ENCODE data around the gene NHEJ1. TPM values are rescaled to one million over a fixed set of nuclear protein-coding genes. Genes with fewer than 3 reads are reported as not detected.

The NHEJ1 gene, protein sequence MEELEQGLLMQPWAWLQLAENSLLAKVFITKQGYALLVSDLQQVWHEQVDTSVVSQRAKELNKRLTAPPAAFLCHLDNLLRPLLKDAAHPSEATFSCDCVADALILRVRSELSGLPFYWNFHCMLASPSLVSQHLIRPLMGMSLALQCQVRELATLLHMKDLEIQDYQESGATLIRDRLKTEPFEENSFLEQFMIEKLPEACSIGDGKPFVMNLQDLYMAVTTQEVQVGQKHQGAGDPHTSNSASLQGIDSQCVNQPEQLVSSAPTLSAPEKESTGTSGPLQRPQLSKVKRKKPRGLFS
- total RNA-seq, result 10 to 100 TPM; 26.8 to 29.6 TPM

GRCh38 chr2:219160186-219161017 is at the start of gene NHEJ1:
NHEJ1 (minus strand) TSS chr2:219160815; CDS start chr2:219158362, 2,453 bp downstream.

DNA sequence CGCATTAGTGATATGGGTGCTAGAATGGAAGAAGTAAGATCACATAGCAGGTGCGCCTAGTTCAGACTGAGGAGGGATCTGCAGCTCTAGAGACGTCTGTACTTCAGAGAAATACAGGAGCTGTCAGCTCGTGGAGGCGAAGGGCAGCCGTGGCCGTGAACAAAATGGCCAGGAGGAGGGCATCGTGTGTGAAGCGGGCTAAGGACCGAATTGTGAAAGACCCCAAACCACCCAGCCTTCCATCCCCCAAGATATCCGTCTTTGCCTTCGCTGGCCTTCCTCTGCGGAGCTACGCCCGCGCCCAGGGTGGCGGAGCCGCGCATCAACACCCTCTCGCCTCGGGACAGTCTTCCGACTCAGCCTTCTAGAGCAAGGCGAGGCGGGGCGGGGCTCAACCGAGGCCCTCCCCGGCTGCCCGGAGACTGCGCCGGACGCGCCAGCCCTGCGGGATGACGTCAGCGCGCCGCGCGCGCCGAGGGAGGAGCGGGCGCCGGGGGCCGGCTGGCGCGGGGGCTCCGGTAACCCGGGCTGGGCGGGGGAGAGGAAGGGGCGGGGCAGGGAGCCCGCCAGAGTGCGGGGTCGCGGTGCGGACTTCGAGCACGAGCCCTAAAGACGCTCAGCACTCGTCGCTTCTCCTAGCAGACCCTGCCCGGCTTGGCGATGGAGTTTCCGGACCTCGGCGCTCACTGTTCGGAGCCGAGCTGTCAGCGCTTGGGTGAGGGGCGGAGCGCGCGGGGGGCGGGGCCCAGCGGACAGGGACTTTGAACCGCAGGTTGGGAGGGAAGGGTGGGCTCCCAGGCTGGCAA is 45.9 kb upstream of the NHEJ1 start, which contains the start of gene ZFAND2B:
TSS of gene ZFAND2B (plus strand) at position 455 of the 806 bp plus-strand sequence. CDS start at position 661, 206 bp downstream.

GRCh38 chr2:219177552-219178376 is 17.1 kb upstream of the NHEJ1 start, which contains the start of gene RETREG2:
RETREG2 (plus strand) TSS chr2:219178275; CDS start chr2:219178353, 78 bp downstream.

DNA sequence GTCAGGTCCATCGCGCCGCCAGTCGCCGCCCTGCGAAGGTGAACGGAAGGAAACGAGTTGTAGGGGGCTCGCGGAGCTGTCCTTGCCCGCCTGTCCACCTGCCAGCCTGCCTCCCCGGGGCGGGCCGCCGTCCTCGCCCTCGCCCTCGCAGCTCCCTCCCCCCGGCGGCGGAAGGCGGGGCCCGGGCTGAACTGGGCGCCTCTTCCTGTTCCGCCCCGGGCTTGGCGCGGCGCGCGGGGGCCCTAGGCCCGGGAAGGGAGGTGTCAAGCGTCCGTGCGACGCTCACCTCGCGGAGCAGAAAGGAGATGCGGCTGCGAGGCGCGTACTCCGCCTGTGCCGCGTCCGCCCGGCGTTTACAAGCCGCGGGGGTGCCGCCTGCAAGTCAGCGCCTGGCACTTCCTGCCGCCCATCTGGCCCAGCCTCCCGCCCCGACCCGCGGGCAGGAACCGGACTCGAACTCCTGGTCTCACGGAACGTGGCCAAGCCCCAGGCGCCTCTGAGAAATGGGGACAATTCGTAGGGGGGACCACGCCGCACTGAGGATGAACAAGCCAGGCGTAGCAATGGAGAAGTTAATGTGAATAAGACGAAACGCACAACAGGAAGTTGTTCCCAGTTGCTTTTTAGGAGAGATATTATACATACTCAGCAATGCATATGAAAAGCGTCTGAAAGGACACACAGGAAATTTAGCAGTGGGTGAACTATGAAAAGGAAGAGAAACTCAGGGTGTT is 16.4 kb upstream of the NHEJ1 start, which contains the start of gene CNPPD1:
TSS of gene CNPPD1 (minus strand) at position 108 of the 734 bp plus-strand sequence. CDS start at position 11, 97 bp downstream.

GRCh38 chr2:219169930-219170654 is 9.5 kb upstream of the NHEJ1 start, which contains the start of gene SLC23A3:
SLC23A3 (minus strand) TSS chr2:219170029; CDS start chr2:219169984, 45 bp downstream.

DNA sequence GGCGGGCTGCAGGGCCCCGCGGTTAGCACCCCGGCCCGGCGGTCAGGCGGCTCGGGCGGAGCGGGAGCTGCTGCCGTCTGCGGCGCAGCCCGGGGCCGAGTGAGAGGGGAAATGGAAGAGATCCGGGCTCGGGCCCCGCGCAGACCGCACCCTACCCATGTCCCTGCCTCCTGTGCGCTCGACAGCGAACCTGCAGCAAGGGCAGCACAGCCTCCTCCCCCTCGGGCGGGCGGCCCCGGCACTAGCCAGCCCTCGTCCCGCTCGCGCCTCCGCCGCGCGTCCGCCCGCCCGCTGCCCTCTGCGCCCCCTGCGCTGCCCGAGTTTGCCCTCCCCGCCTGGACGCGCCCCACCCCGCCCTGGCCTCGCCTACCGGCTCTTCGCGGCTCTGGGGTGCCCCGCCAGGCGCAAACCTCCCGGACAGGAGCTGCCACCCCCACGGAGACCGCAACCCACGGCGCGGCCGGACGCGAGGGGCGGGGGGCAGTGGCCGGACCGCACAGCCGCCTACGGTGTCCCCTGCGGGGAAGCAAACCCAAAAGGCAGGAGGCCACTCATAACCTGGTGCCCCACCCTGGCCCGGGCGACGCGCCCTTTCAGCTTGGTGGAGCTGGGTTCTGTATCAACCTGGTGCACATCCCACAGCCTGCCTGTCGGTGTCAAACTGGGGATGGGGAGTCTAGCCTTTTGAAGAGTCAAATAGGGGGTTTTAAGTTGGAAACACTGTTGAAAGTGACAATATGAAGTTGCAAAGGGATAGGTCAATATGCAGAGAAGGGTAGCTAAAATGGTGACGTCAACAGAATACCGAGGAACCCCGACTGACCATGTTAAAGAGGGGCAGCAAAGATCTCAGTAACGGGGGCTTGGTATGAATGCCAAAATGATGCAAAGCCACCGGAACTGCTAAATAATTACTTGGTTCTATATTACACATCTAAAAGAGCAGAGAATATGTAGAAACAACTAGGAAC is 99.5 kb downstream of the NHEJ1 start, which contains the start of gene IHH:
TSS of gene IHH (minus strand) at position 101 of the 971 bp plus-strand sequence. CDS start 454 bp downstream, outside the sequence.

GRCh38 chr2:219041252-219041651 is 119.4 kb downstream of the NHEJ1 start, which contains the start of gene CFAP65:
CFAP65 (minus strand) TSS chr2:219041516; CDS start chr2:219039048, 2,468 bp downstream.

Small RNA genes lying within 50 kb of the gene (small RNA-seq; reads per million reads assigned to genes)
- gene MIR3131 (0.04 to 0.52 reads per million in 2 donors), gene RN7SL764P (0 reads per million in 2 donors)

Other genes with a start within 250 kb of the NHEJ1 start
- not detected for gene CDK5R2, start 201.1 kb downstream of the NHEJ1 start, total RNA-seq
- not detected for gene FEV, start 175.6 kb downstream of the NHEJ1 start, total RNA-seq
- under 1 TPM in 1 of 2 donors, not detected in 1; 0.34 TPM for gene CRYBA2, start 167.4 kb downstream of the NHEJ1 start, total RNA-seq
- gene CFAP65, start 119.3 kb downstream of the NHEJ1 start, total RNA-seq, result under 1 TPM in 1 of 2 donors, not detected in 1; 0.34 TPM
- under 1 TPM in 1 of 2 donors, not detected in 1; 0.34 TPM for gene IHH, start 99.9 kb downstream of the NHEJ1 start, total RNA-seq
- 1 to 10 TPM in 1 of 2 donors, under 1 TPM in 1; 1.00 to 1.4 TPM for gene SLC23A3, start 9.2 kb upstream of the NHEJ1 start, total RNA-seq
- gene CNPPD1, start 16.1 kb upstream of the NHEJ1 start, total RNA-seq, result 10 to 100 TPM; 26.6 to 27.9 TPM
- 10 to 100 TPM; 64.6 to 99.8 TPM for gene RETREG2, start 17.5 kb upstream of the NHEJ1 start, total RNA-seq
- gene ZFAND2B, start 46.0 kb upstream of the NHEJ1 start, total RNA-seq, result 10 to 100 TPM; 13.7 to 24.8 TPM
- 10 to 100 TPM; 44.7 to 90.9 TPM for gene ABCB6, start 58.1 kb upstream of the NHEJ1 start, total RNA-seq
- 10 to 100 TPM; 54.7 to 63.6 TPM for gene ATG9A, start 68.8 kb upstream of the NHEJ1 start, total RNA-seq
- 10 to 100 TPM; 12.7 to 22.0 TPM for gene ANKZF1, start 69.0 kb upstream of the NHEJ1 start, total RNA-seq
- gene GLB1L, start 84.6 kb upstream of the NHEJ1 start, total RNA-seq, result 10 to 100 TPM; 16.0 to 16.2 TPM
- 10 to 100 TPM; 23.3 to 36.5 TPM for gene STK16, start 84.7 kb upstream of the NHEJ1 start, total RNA-seq
- not detected for gene TUBA4B, start 92.4 kb upstream of the NHEJ1 start, total RNA-seq
- 1 to 10 TPM; 2.1 to 3.0 TPM for gene TUBA4A, start 93.1 kb upstream of the NHEJ1 start, total RNA-seq
- 10 to 100 TPM; 25.3 to 37.9 TPM for gene DNAJB2, start 118.6 kb upstream of the NHEJ1 start, total RNA-seq
- gene PTPRN, start 148.6 kb upstream of the NHEJ1 start, total RNA-seq, result 1 to 10 TPM in 1 of 2 donors, under 1 TPM in 1; 0.33 to 1.0 TPM
- gene RESP18, start 171.9 kb upstream of the NHEJ1 start, total RNA-seq, result not detected
- 10 to 100 TPM; 70.2 to 72.6 TPM for gene DNPEP, start 227.1 kb upstream of the NHEJ1 start, total RNA-seq